Ishikawa (cell line): ENCODE data around the gene KAT2B.

Source experiments
- EP300 ChIP-seq: IDR thresholded peaks from 2 replicates; pipeline ENCODE4 v1.6.1; 2012; ENCODE audit warnings: borderline replicate concordance
- FOXM1 ChIP-seq: IDR thresholded peaks from 2 replicates; pipeline ENCODE4 v1.6.1; 2012; ENCODE audit warnings: low read depth, borderline replicate concordance
- YY1 ChIP-seq: IDR thresholded peaks from 2 replicates; pipeline ENCODE4 v1.6.1; 2012; ENCODE audit warnings: low read depth
- TF ChIP-seq, protein P1 (sequence below): IDR thresholded peaks from 2 replicates; pipeline ENCODE4 v1.6.1; 2012

DNA sequence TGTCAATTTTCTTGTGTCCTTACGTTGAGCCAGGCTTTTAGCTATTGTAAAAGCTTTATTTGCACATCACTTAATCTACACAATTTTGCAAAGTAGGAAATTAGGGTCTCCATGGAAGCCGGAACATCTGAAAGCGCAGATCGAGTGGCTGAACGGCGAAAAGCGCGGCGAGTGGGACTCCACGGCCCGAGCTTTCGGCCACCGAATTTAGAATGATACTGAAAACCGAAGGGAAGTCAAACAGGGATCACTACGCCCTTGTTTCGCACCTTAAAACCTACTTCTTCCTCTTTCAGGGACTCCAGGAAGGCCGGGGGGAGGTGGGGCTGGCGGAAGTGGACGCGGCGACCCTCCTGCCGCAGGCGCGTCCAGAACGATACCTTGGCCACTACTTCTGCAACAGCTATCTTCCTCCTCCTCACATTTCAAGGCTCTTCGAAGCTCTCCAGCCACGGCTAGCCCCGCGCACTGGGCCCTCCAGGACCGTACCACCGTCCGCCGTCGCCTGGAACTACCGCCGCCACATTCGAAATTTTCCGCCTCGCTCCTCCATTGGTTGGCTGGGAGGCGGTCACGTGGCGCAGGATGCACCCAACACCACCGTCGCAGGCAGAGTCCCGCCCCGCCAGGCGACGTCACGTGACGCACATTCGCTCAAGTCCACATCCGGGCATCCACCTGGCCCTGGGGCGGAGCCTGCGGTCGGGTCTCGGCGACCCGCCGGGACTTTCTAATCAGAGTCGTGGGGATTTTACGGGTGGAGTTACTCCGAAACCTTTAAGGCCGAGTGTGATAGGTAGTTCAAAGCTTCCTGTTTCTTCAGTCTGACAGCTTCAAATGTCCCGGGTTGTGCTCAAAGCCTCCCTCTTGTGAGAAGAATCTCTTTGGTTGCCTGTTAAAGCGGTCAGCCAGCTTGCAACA is 145.7 kb downstream of the KAT2B start, which contains the start of gene SGO1:
- no peak for TF ChIP-seq EP300
- peak; percentile 86 for TF ChIP-seq FOXM1
- TF ChIP-seq YY1, result peak; percentile 73
- TF ChIP-seq, protein P1, sequence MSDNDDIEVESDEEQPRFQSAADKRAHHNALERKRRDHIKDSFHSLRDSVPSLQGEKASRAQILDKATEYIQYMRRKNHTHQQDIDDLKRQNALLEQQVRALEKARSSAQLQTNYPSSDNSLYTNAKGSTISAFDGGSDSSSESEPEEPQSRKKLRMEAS, result peak; percentile 78
